ENCODE results near the gene ARHGEF3. TPM values are rescaled to one million over a fixed set of nuclear protein-coding genes. Genes with fewer than 3 reads are reported as not detected.

Gene ARHGEF3
- total RNA-seq, 4 donors from 2014 or later: 13.3 to 28.5 (median 19.1) TPM

DNA sequence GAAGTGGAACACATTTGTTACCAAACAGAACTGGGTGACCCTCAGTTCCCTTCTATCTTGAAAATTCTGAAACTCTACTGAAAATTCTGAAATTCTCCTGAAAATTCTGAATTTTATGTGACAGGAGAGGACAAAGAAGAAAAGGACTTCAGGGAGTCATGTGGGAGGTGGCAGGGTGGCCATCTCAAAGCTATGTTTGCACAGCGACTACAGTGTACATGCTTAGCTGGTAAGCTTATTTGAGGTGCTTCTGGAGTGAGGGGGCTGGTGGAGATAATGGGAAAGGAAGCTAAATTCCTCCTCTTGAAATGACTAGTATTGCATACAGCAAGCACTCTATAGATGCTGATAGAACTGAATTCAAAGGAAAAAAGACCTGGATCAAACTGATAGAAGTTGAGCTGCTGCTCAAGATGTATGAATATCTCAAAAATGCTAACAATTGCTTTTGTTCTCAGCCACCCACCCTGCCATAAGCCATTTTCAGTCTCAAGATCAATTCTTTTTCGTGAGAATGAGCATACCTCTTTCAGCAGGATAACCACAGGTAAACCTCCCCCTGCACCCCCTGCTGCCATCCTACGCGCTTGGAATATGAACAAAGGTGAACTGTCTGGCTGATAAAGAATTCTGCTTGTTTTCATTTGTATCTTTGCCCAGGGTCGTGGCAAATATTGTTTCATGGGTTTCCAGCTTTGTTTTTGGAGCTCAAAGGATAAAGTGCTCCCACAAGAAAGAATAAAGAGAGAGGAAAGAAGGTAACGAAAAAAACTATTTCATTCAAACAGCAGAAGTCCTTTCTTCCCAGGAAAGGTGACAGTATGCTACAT lies 16.6 kb upstream of the ARHGEF3 start:
- WGBS, 2 donors: 76 to 85% methylated on average over 6 of the region's 6 CpGs
- intact Hi-C loops (cut with DNase I; ENCODE audit: low total_unique reads): no loop called here

DNA sequence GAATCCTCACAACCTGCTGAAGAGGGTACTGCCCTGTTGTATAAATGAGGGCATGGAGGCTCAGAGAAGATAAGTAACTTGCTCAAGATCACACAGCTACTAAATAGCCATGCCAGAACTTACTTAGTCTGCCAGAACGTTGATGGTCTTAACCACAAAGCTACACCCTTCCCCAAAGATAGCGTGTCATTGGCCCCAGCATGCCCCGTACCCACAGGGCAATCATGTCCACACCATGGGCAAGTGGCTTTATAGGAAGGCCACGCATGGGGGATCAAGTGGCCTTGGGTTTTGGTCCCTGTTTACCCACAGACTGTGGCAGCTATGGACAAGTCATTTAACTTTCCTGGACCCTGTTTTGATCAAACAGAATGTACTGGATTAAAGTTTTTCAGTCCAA lies 15.9 kb upstream of the ARHGEF3 start:
- no peak for TF ChIP-seq POLR2A (IDR thresholded peaks at IDR 0.05)
- TF ChIP-seq, protein P1, sequence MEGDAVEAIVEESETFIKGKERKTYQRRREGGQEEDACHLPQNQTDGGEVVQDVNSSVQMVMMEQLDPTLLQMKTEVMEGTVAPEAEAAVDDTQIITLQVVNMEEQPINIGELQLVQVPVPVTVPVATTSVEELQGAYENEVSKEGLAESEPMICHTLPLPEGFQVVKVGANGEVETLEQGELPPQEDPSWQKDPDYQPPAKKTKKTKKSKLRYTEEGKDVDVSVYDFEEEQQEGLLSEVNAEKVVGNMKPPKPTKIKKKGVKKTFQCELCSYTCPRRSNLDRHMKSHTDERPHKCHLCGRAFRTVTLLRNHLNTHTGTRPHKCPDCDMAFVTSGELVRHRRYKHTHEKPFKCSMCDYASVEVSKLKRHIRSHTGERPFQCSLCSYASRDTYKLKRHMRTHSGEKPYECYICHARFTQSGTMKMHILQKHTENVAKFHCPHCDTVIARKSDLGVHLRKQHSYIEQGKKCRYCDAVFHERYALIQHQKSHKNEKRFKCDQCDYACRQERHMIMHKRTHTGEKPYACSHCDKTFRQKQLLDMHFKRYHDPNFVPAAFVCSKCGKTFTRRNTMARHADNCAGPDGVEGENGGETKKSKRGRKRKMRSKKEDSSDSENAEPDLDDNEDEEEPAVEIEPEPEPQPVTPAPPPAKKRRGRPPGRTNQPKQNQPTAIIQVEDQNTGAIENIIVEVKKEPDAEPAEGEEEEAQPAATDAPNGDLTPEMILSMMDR (IDR thresholded peaks at IDR 0.05): no peak
- no peak overlapping the region for H3K4me3 ChIP-seq (ENCODE audit: low read depth, poor library complexity, severe bottlenecking)
- WGBS, 2 donors: 80 to 86% methylated on average over 4 of the region's 4 CpGs
- DNase-seq (ENCODE audit: low spot score in 2 of 2): no peak
- intact Hi-C loops (cut with DNase I; ENCODE audit: low total_unique reads): no loop called here

More for the DNA sequence above, 16.6 kb upstream of the ARHGEF3 start:
- H3K4me3 ChIP-seq (ENCODE audit: low read depth, poor library complexity, severe bottlenecking): no peak overlapping the region
- DNase-seq (ENCODE audit: low spot score in 2 of 2): no peak
- no peak for TF ChIP-seq POLR2A (IDR thresholded peaks at IDR 0.05)
- TF ChIP-seq, protein P1 (IDR thresholded peaks at IDR 0.05): no peak

DNA sequence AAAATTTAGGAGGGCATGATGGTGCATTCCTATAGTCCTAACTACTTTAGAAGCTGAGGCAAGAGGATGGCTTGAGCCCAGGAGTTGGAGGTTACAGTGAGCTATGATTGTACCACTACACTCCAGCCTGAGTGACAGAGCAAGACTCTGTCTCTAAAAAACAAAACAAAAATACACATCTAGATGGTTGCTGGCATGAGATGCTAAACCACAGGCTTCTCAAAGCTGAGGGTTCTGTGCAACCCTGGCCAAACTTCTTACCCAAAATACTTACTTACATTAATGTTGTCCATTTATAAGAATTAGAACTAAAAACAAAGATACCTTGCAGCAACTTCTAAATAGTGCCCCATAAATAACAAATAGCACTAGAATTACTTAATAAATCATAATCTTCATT lies 14.3 kb upstream of the ARHGEF3 start:
- no peak overlapping the region for H3K4me3 ChIP-seq (ENCODE audit: low read depth, poor library complexity, severe bottlenecking)
- DNase-seq (ENCODE audit: low spot score in 2 of 2): no peak
- intact Hi-C loops (cut with DNase I; ENCODE audit: low total_unique reads): no loop called here
- TF ChIP-seq, protein P1 (IDR thresholded peaks at IDR 0.05): no peak
- TF ChIP-seq POLR2A (IDR thresholded peaks at IDR 0.05): no peak

DNA sequence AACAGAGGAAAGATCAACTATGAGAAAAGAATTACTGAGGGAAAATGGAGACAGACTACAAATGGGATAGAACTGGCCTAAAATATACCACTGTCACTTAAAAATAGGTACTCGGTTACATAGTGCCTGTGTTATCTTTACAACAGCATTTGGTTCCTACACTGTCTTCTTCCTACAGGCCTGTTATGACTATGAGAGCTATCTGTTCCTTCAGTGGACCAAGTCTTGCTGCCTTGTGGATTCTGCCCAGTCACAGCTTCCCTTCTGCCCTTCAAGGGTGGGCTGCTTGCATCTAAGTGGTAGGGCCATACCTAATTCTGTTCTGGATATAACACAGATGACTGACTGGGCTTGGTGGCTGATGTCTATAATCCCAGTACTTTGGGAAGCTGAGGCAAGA lies 13.8 kb upstream of the ARHGEF3 start:
- WGBS, 2 donors: 89 to 96% methylated on average over 1 of the region's 1 CpG
- DNase-seq (ENCODE audit: low spot score in 2 of 2): no peak
- H3K4me3 ChIP-seq (ENCODE audit: low read depth, poor library complexity, severe bottlenecking): no peak overlapping the region
- TF ChIP-seq, protein P1 (IDR thresholded peaks at IDR 0.05): no peak
- no peak for TF ChIP-seq POLR2A (IDR thresholded peaks at IDR 0.05)
- intact Hi-C loops (cut with DNase I; ENCODE audit: low total_unique reads): no loop called here

DNA sequence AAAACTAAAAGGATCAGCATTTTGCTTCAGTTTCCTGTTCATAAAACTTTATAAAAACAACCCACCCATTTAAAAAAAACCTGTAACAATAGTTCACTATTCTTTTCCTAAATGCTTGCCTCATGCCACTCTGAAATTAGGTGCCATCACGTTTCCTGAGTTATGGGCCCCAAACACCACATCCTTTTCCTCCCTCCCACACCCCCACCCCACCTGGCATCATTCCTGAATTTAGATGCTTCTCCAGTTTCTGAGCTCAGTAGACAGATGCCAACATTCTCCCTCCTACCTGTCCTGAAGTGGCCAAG lies 11.9 kb upstream of the ARHGEF3 start:
- WGBS, 2 donors: 13 to 29% methylated on average over 1 of the region's 1 CpG
- no peak for DNase-seq (ENCODE audit: low spot score in 2 of 2)
- no peak for TF ChIP-seq POLR2A (IDR thresholded peaks at IDR 0.05)
- intact Hi-C loops (cut with DNase I; ENCODE audit: low total_unique reads): no loop called here
- H3K4me3 ChIP-seq (ENCODE audit: low read depth, poor library complexity, severe bottlenecking): no peak overlapping the region

DNA sequence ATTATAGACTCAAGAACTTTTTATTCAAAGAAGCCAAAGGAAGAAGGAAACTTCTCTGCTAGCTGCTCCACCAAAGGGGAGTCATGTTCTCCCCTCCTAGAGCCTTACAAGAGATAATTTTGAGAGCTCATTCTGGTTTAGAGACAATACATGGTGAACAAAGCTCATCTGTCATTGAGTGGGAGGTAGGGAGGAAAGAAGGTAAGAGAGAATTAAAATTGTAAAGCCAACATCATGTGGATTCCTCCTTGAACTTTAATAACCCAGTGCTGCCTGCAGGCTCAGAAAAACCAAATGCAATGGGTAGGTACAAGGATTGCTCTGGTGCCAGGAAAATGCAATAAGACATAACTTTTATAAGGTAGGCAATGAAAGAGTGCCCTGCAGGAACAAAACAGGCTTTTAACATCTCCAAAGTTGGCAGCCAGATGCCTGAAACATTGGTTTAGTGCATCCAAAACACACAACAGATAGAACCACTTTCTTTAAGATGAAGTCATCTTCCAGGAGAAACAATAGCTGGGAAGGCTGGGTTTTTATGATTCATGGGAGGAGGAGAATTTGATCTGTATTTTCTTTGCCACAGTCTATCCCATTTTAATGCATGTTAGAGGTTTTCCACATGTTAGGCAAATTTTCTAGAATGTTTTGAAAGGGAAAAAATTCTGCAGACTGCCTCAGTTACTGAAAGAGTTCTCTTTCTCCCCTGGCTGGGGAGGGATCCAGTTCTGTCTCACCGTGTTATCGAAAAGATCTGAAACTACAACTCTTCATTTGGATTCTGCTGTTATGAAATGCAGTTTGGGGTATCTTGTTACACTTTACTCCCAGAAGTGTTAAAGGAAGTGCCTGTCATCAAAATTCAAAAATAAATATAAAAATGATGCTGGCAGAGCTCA lies 11.3 kb upstream of the ARHGEF3 start:
- 23 to 38% methylated on average over 2 of the region's 2 CpGs for WGBS, 2 donors
- no peak for TF ChIP-seq POLR2A (IDR thresholded peaks at IDR 0.05)
- TF ChIP-seq, protein P1 (IDR thresholded peaks at IDR 0.05): no peak
- DNase-seq (ENCODE audit: low spot score in 2 of 2): no peak
- intact Hi-C loops (cut with DNase I; ENCODE audit: low total_unique reads): no loop called here
- H3K4me3 ChIP-seq (ENCODE audit: low read depth, poor library complexity, severe bottlenecking): no peak overlapping the region

Data from lower leg skin (tissue), 4 donors.